IMR-90 (cell line): ENCODE data around the gene INO80.

Source experiments
- CHD1 ChIP-seq: IDR thresholded peaks from 2 replicates; pipeline ENCODE4 v1.6.1; 2012; ENCODE audit warnings: low read depth, low read length, improper control_type of control experiment
- ELK1 ChIP-seq: fragments of 150-350 bp; IDR thresholded peaks from 2 replicates; pipeline ENCODE4 v1.6.1; 2016; ENCODE audit warnings: low read depth, mild to moderate bottlenecking, low read length, moderate library complexity, borderline replicate concordance
- MAFK ChIP-seq: IDR thresholded peaks from 2 replicates; pipeline ENCODE4 v1.6.1; 2012; ENCODE audit warnings: low read depth, low read length, improper control_type of control experiment
- MXI1 ChIP-seq: IDR thresholded peaks from 2 replicates; pipeline ENCODE4 v1.6.1; 2012; ENCODE audit warnings: low read depth, mild to moderate bottlenecking, low read length, moderate library complexity, borderline replicate concordance
- NFE2L2 ChIP-seq: fragments of 150-350 bp; IDR thresholded peaks from 2 replicates; pipeline ENCODE4 v1.6.1; 2016; ENCODE audit warnings: low read depth, mild to moderate bottlenecking, low read length
- POLR2A ChIP-seq: IDR thresholded peaks from 2 replicates; pipeline ENCODE4 v1.6.1; 2012; ENCODE audit warnings: mild to moderate bottlenecking, low read depth, low read length
- RAD21 ChIP-seq: IDR thresholded peaks from 2 replicates; pipeline ENCODE4 v1.6.1; 2012; ENCODE audit warnings: low read length, improper control_type of control experiment
- RCOR1 ChIP-seq: IDR thresholded peaks from 2 replicates; pipeline ENCODE4 v1.6.1; 2012; ENCODE audit warnings: mild to moderate bottlenecking, low read length, improper control_type of control experiment; ENCODE audit not compliant: insufficient replicate concordance
- RFX5 ChIP-seq: IDR thresholded peaks from 2 replicates; pipeline ENCODE4 v1.8.0; 2012; ENCODE audit warnings: low read depth, mild to moderate bottlenecking, low read length, moderate library complexity
- SMC3 ChIP-seq: fragments of 150-350 bp; IDR thresholded peaks from 2 replicates; pipeline ENCODE4 v1.6.1; 2016; ENCODE audit warnings: low read depth, mild to moderate bottlenecking, antibody characterized with exemption, low read length, moderate library complexity
- TF ChIP-seq, protein P1 (sequence below): conservative IDR thresholded peaks from 2 replicates; pipeline ENCODE4 v1.5.1; 2012; ENCODE audit warnings: mild to moderate bottlenecking, low read depth, low read length, improper control_type of control experiment
- TF ChIP-seq, protein P2 (sequence below): fragments of 150-350 bp; IDR thresholded peaks from 2 replicates; pipeline ENCODE4 v1.6.1; 2017; ENCODE audit warnings: mild to moderate bottlenecking, antibody characterized with exemption, low read length, low read depth

GRCh38 chr15:40931300-40932142 lies 184.6 kb downstream of the INO80 start:
- TF ChIP-seq, protein P1, sequence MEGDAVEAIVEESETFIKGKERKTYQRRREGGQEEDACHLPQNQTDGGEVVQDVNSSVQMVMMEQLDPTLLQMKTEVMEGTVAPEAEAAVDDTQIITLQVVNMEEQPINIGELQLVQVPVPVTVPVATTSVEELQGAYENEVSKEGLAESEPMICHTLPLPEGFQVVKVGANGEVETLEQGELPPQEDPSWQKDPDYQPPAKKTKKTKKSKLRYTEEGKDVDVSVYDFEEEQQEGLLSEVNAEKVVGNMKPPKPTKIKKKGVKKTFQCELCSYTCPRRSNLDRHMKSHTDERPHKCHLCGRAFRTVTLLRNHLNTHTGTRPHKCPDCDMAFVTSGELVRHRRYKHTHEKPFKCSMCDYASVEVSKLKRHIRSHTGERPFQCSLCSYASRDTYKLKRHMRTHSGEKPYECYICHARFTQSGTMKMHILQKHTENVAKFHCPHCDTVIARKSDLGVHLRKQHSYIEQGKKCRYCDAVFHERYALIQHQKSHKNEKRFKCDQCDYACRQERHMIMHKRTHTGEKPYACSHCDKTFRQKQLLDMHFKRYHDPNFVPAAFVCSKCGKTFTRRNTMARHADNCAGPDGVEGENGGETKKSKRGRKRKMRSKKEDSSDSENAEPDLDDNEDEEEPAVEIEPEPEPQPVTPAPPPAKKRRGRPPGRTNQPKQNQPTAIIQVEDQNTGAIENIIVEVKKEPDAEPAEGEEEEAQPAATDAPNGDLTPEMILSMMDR, result no peak
- TF ChIP-seq RAD21 (no peak), MAFK (no peak), ELK1 (no peak), CHD1 (no peak), POLR2A (no peak), SMC3 (no peak), RFX5 (no peak), MXI1 (no peak), NFE2L2 (no peak), RCOR1 (no peak)
- TF ChIP-seq, protein P2, sequence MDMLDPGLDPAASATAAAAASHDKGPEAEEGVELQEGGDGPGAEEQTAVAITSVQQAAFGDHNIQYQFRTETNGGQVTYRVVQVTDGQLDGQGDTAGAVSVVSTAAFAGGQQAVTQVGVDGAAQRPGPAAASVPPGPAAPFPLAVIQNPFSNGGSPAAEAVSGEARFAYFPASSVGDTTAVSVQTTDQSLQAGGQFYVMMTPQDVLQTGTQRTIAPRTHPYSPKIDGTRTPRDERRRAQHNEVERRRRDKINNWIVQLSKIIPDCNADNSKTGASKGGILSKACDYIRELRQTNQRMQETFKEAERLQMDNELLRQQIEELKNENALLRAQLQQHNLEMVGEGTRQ, result no peak
